Right atrium auricular region (tissue), 2 donors: Measurements from ENCODE around the gene ABHD2. TPM values are rescaled to one million over a fixed set of nuclear protein-coding genes. Genes with fewer than 3 reads are reported as not detected.

Experiments used
- DNase-seq: peaks from one replicate; pipeline ENCODE4 v3.0.0-alpha.2; 2019; ENCODE audit warnings: low spot score
- H3K27ac ChIP-seq, 2 donors: fragments of 200-600 bp; sonication (generic); 1 replicate in 1 of 2; 2 replicates in 1 of 2; pipeline ENCODE4 v1.5.1; 2016 to 2019
- H3K27me3 ChIP-seq, 2 donors: fragments of 200-600 bp; sonication (generic); one replicate each; pipeline versions ENCODE4 v1.5.1 to v1.6.0; 2017 to 2019
- H3K36me3 ChIP-seq: fragments of 200-600 bp; sonication (generic); one replicate; pipeline ENCODE4 v1.5.1; 2016
- H3K4me1 ChIP-seq, 2 donors: fragments of 200-600 bp; sonication (generic); one replicate each; pipeline versions ENCODE4 v1.5.1 to v1.6.0; 2017 to 2019
- H3K4me3 ChIP-seq, 2 donors: fragments of 200-600 bp; sonication (generic); 1 replicate in 1 of 2; 2 replicates in 1 of 2; pipeline ENCODE4 v1.5.1; 2017 to 2019; ENCODE audit warnings: mild to moderate bottlenecking in 1 of 2, moderate library complexity in 1 of 2
- H3K9me3 ChIP-seq, 2 donors: fragments of 200-600 bp; sonication (generic); one replicate each; pipeline ENCODE4 v1.5.1; 2019
- total RNA-seq, 2 donors: library from RNA; depleted of rRNA; stranded (reverse); fragments of >200 nt; gene quantifications; one replicate each; pipeline ENCODE4 v1.1.0, GENCODE V29; 2016
- TF ChIP-seq, protein P1 (sequence below), 2 donors: fragments of 200-600 bp; sonication (generic); IDR thresholded peaks; one replicate each; pipeline ENCODE4 v1.5.1; 2019; ENCODE audit warnings: antibody characterized with exemption in 2 of 2

The ABHD2 gene
- total RNA-seq, 2 donors from 2014 or later = 115 to 118 TPM

DNA sequence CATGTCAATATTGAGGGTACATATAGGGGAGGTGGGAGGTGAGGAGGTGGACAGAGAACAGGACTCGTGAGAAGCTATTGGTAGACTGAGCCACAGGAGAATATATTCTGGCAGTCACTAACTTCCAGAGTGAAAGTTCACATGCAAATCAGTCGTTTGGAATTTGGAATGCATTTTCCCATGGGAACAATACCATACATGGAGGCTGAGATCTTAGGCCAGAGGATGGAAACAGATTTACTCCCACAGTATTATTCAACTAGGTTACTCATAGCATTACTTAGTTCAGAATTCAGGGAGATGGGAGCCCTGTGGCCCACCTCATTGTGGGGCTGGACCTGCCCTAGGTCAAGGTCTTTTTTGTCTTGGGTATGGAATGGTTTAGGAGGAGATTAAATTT, 36.4 kb upstream of the ABHD2 start:
- DNase-seq = no peak
- Histone ChIP-seq H3K36me3 (no peaks in the 10 kb centered on the region), H3K27ac (peak overlapping the region in 1 of 2 donors; percentile 12), H3K4me3 (no peak overlapping the region), H3K27me3 (no peaks in the 10 kb centered on the region), H3K9me3 (no peaks in the 10 kb centered on the region), H3K4me1 (no peaks in the 10 kb centered on the region)
- TF ChIP-seq, protein P1, sequence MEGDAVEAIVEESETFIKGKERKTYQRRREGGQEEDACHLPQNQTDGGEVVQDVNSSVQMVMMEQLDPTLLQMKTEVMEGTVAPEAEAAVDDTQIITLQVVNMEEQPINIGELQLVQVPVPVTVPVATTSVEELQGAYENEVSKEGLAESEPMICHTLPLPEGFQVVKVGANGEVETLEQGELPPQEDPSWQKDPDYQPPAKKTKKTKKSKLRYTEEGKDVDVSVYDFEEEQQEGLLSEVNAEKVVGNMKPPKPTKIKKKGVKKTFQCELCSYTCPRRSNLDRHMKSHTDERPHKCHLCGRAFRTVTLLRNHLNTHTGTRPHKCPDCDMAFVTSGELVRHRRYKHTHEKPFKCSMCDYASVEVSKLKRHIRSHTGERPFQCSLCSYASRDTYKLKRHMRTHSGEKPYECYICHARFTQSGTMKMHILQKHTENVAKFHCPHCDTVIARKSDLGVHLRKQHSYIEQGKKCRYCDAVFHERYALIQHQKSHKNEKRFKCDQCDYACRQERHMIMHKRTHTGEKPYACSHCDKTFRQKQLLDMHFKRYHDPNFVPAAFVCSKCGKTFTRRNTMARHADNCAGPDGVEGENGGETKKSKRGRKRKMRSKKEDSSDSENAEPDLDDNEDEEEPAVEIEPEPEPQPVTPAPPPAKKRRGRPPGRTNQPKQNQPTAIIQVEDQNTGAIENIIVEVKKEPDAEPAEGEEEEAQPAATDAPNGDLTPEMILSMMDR (IDR thresholded peaks at IDR 0.05) = no peak

DNA sequence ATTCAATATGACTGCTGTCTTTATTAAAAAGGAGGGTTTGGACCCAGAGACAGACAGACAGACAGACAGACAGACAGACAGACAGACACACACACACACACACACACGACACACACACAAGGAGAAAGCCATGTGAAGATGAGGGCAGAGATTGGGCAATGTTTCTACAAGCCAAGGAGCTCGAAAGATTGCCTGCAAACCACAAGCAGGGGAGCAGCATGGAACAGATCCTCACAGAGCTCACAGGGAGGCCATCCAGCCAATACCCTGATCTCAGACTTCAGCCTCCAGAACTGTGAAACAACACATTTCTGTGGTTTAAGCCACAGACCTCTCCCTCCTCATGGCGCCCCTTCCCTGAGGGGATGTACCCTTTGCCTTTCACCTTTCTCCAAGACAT, 35.8 kb upstream of the ABHD2 start:
- DNase-seq = no peak
- H3K36me3 ChIP-seq = no peaks in the 10 kb centered on the region
- TF ChIP-seq, protein P1 (IDR thresholded peaks at IDR 0.05) = no peak
- no peak overlapping the region for H3K4me3 ChIP-seq
- H3K4me1 ChIP-seq = no peaks in the 10 kb centered on the region
- no peaks in the 10 kb centered on the region for H3K27me3 ChIP-seq
- no peaks in the 10 kb centered on the region for H3K9me3 ChIP-seq
- peak overlapping the region in 1 of 2 donors; percentile 12 for H3K27ac ChIP-seq

- DNase-seq = no peak
- H3K36me3 ChIP-seq = no peaks in the 10 kb centered on the region
- TF ChIP-seq, protein P1 (IDR thresholded peaks at IDR 0.05) = no peak
- H3K27me3 ChIP-seq = no peaks in the 10 kb centered on the region
- H3K4me3 ChIP-seq = no peak overlapping the region
- no peak overlapping the region for H3K27ac ChIP-seq
- H3K4me1 ChIP-seq = no peaks in the 10 kb centered on the region
- H3K9me3 ChIP-seq = no peaks in the 10 kb centered on the region
Observed at GRCh38 chr15:89054873-89055272, 33.4 kb upstream of the ABHD2 start.

GRCh38 chr15:89057506-89058133, 30.6 kb upstream of the ABHD2 start:
- Histone ChIP-seq H3K36me3 (no peaks in the 10 kb centered on the region), H3K4me3 (no peak overlapping the region), H3K27ac (no peak overlapping the region), H3K4me1 (no peaks in the 10 kb centered on the region), H3K9me3 (no peaks in the 10 kb centered on the region), H3K27me3 (no peaks in the 10 kb centered on the region)
- TF ChIP-seq, protein P1 (IDR thresholded peaks at IDR 0.05) = peak; percentile 98 to 99
- DNase-seq = peak; percentile 83

- Histone ChIP-seq H3K4me3 (no peak overlapping the region), H3K4me1 (no peaks in the 10 kb centered on the region), H3K27ac (no peak overlapping the region), H3K27me3 (no peaks in the 10 kb centered on the region), H3K36me3 (no peaks in the 10 kb centered on the region), H3K9me3 (no peaks in the 10 kb centered on the region)
- TF ChIP-seq, protein P1 (IDR thresholded peaks at IDR 0.05) = no peak
- DNase-seq = no peak
Observed at GRCh38 chr15:89058376-89058775, 29.9 kb upstream of the ABHD2 start.

DNA sequence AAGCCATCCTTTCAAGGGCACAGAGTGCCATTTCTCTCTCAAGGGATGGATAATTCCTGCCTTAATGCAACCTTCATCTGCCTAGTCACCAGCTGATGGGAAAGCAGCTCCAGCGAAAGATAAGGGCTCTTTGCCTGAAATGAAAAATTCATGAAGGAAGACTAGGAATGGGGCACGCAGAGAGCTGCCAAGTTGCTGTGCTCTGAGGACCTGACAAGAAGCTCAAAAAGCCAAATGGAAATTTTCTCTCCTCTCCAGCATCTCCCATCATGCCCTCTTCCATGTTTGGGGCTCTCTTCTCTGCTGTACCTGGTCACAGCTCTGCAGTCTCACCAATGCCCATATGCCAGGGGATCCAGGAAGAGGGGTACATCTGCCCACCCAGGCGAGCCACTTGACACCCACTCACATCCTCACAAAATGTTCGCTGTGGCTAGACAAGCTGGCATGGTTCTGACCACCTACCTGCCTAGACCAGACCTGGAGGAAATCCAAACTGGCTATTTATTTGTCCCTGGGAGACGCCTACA, 29.3 kb upstream of the ABHD2 start:
- TF ChIP-seq, protein P1 (IDR thresholded peaks at IDR 0.05) = no peak
- Histone ChIP-seq H3K27me3 (no peaks in the 10 kb centered on the region), H3K4me1 (no peaks in the 10 kb centered on the region), H3K27ac (no peak overlapping the region), H3K36me3 (no peaks in the 10 kb centered on the region), H3K4me3 (no peak overlapping the region), H3K9me3 (no peaks in the 10 kb centered on the region)
- DNase-seq = no peak
